SK-N-MC (cell line): ENCODE data around the gene FARP2.

Source experiments
- EZH2 ChIP-seq: fragments of 200-600 bp; sonication (generic); IDR thresholded peaks from one replicate; pipeline ENCODE4 v1.6.1; 2017; ENCODE audit warnings: antibody characterized with exemption
- FOXP2 ChIP-seq: optimal IDR thresholded peaks from 2 replicates; pipeline ENCODE3; 2011; ENCODE audit warnings: mild to moderate bottlenecking, moderate library complexity; ENCODE audit not compliant: insufficient read depth; ENCODE audit errors: extremely low read length, control extremely low read depth
- POLR2AphosphoS5 ChIP-seq: IDR thresholded peaks from 2 replicates; pipeline ENCODE4 v1.6.1; 2012; ENCODE audit warnings: mild to moderate bottlenecking, low read depth, low read length, borderline replicate concordance

GRCh38 chr2:241357531-241357930, 1.4 kb downstream of the FARP2 start:
- TF ChIP-seq POLR2AphosphoS5 (no peak), EZH2 (no peak), FOXP2 (no peak)
